Activated T-helper 9 cell treated with anti-CD3 and anti-CD28 coated beads, Interleukin-2, amount 50 U/mL, for 16 hours (primary cell): ENCODE data around the gene TGOLN2.
A peak's percentile ranks its signal among the peaks of the same experiment; 100 is the strongest.
"Not testable (repeated sequence)": the region's sequence is repeated elsewhere in the genome, so short reads cannot be mapped to it uniquely, and the experiment has no call there.

Experiments
- DNase-seq: peaks from one replicate; pipeline ENCODE4 v3.0.0-alpha.2; 2020; ENCODE audit warnings: low read depth

The TGOLN2 gene

GRCh38 chr2:85340034-85340892 is 12.5 kb upstream of the TGOLN2 start:
- DNase-seq: no peak

GRCh38 chr2:85334928-85335327 is 7.1 kb upstream of the TGOLN2 start:
- no peak for DNase-seq

- not testable (repeated sequence) for DNase-seq
These were observed 6.1 kb upstream of the TGOLN2 start for GRCh38 chr2:85333877-85334276.

GRCh38 chr2:85330839-85331636 is 3.2 kb upstream of the TGOLN2 start:
- DNase-seq: no peak

- DNase-seq: not testable (repeated sequence)
These were observed 1.9 kb upstream of the TGOLN2 start for GRCh38 chr2:85329701-85330100.

- DNase-seq: no peak
These were observed 1.4 kb upstream of the TGOLN2 start for GRCh38 chr2:85329181-85329651.

GRCh38 chr2:85327160-85327821 is 498 bp downstream of the TGOLN2 start:
- DNase-seq: peak; percentile 22

DNA sequence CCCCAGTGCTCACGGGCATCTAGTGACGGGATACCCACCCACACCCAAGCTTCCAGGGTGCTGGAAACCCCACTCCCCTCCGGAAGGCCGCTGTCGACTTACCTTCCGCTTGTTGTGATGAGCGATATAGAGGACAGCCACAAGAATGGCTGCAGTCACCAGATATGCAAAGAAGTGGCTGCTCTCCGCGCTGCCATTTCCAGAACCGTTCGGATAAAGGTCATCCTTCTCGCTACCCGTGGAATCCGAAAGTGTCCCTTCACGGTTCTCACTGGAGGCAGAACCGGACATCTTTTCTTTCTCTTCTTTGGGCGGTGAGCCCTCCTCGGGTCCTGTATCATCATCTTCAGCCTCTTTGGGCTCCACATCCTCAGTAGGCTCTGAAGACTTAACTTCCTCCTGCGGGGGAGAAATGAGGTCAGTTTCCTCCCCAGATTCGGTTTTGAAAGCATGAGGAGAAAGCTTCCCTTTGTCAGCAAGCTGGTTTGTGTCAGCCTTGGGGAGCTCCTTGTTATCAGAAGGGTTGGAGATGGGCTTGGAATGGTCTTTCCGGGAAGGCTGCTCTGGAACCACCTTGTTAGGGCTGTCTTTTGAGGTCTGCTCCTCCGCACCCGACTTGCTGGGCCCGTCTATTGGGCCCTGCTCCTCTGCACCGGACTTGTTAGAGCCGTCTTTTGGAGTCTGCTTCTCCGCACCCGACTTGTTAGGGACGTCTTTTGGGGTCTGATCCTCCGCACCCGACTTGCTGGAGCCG is 1.2 kb downstream of the TGOLN2 start:
- no peak for DNase-seq

- no peak for DNase-seq
These were observed 2.4 kb downstream of the TGOLN2 start for GRCh38 chr2:85325466-85325811.

- no peak for DNase-seq
These were observed 2.9 kb downstream of the TGOLN2 start for GRCh38 chr2:85324639-85325465.

DNA sequence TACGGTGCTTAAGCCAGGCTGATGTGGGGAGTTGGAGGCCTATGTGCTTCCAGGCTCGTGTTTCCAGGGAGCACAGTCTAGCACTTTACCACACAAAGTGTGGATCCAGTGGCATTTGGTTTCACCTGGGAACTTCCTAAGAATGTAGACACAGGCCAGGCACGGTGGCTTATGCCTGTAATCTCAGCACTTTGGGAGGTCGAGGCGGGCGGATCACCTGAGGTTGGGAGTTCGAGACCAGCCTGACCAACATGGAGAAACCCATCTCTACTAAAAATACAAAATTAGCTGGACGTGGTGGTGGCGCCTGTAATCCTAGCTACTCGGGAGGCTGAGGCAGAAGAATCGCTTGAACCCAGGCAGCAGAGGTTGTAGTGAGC is 3.8 kb downstream of the TGOLN2 start:
- DNase-seq: not testable (repeated sequence)

DNA sequence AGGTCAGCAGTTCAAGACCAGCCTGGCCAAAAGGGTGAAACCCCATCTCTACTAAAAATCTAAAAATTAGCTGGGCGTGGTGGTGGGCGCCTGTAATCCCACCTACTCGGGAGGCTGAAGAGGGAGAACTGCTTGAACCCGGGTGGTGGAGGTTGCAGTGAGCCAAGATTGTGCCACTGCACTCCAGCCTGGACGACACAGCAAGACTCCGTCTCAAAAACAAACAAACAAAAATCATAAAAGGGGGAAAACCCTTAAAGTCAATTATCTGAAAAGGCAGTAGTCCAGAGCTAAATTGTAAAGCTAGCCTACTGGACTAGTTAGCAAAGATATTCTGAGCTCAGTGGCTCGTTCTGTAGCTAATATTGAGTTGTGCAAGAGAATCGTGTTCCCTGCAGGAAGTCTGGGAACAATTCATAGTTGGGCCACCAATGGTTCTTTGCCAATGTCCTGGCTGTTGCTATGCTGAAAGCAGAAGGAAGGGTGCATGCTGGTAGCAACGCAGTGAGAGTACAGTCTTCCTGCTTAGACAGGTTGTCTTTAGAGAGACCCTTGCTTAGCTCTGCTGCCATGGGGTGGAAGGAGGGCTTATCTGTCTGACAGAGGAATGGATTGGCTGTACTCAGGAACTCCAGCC is 4.3 kb downstream of the TGOLN2 start:
- DNase-seq: no peak

DNA sequence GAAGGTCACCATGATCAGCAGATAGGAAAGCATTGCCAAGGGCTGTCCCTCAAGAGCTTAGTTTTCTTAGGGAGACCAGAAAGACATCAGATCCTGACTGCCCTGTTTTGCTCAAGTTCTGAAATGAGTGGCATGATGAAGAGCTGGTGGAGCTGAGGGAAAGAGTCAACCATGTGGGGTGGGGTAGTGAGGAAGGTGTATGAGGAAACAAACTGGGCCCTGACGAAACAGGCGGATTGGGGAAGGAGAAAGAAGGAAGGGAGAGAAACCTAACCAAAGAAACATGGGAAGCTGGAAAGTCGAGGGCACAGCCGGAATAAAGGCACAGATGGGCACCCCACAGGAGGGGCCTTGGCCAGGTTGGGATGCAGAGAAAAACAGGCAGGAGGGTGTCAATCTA is 8.0 kb downstream of the TGOLN2 start:
- DNase-seq: no peak

DNA sequence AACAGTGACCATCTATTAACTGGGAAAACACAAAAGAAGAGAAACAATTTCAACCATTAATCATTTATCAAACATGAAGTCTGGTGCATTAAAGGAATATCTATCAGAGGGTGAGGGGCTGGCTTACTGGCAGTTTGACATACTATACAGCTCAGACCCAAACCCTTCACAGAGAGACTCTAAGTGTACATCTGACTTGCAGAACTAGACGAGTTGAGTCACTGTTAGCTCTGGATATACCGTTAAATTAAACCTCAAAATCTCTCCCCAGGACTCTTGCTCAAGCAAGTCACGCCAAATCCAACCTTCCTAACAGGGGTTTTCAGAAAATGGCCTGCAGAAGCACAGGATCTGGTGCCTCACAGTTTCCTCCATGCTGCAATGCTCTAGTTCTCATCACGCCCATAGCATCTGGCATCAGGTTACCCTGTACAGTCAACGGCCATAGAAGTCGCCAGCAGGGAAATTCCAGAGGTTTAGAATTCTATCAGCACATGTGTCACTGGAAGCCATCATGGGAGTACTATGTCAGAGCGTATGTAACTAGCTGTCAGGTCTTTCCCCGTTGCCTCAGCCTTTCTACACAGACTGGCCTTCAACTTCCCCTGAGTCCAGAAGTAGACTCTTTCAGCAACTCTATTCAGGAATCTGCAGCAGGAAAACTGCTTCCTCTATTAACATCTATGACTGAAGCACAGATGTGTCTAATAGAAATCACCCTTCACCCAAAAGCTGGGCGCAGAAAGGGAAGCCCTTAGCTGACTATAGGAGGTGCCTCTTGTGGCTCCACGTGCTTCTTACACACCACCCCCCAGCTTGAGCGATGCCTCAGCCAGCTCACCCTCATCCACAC is 9.3 kb downstream of the TGOLN2 start:
- DNase-seq: no peak

- DNase-seq: not testable (repeated sequence)
These were observed 11.9 kb downstream of the TGOLN2 start for GRCh38 chr2:85315921-85316320.

DNA sequence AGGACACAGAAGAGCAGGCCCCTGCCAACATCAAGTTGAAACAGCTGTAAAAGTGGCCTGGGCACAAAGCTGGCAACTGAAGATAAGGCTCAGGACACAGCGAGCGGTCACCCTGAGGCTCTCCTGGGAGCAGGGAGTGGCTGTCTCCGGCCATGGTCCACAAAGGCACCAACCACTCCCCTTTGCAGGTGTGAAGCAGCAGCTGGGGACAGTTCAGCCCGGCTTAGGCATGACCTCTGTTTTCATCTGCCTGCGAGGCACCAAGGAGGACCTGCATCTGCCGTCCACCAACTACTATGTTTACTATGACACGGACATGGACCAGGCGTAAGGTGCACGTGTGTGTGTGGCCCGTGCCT is 12.9 kb downstream of the TGOLN2 start:
- DNase-seq: no peak

DNA sequence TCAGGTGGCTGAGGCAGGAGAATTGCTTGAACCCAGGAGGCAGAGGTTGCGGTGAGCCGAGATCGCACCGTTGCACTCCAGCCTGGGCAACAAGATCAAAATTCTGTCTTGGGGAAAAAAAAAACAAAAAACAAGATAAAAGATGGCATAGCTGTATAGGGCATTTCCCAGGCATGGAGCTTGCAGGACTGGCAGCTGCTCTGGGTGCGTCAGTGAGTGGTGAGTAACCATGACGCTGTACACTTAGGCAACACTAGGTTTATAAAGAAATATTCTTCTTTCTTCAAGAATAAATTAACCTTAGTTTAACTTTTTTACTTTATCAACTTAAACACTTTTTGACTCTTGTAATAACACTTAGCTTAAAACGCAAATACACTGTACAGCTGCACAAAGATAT is 15.4 kb downstream of the TGOLN2 start:
- DNase-seq: no peak

DNA sequence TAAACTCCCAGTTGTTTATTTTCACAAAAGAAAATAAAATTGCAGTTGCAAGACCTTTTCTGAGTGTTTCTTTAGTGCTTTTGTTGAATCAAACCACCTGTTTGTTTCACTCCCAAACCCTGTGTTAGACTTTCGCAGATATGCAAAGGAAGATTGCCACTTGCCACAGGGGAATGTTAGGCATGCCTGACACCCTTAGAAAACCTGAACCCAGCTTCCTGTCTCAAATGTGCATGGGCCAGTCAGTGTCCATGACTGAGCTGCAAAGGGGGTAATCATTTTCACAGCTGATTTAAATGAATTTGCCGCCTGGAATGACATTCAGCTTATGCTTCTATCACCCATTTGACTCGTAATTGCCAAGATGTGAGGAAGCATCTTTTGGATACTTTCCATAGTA is 17.5 kb downstream of the TGOLN2 start:
- DNase-seq: no peak

- DNase-seq: no peak
These were observed 18.0 kb downstream of the TGOLN2 start for GRCh38 chr2:85309699-85310321.
